ENCODE results near the gene TRAF3IP3. TPM values are rescaled to one million over a fixed set of nuclear protein-coding genes. Genes with fewer than 3 reads are reported as not detected.
A peak's percentile ranks its signal among the peaks of the same experiment; 100 is the strongest.

The TRAF3IP3 gene
- total RNA-seq, 4 donors from 2014 or later: 0.77 to 5.7 (median 3.5) TPM

- no peak for ATAC-seq
- Histone ChIP-seq H3K9me3 (no peaks in the 10 kb centered on the region), H3K27ac (no peak overlapping the region), H3K27me3 (no peaks in the 10 kb centered on the region), H3K4me1 (peaks cover 4 to 45% (median 16%) of the 10 kb centered on the region in 3 donors), H3K4me3 (no peak overlapping the region), H3K36me3 (no peaks in the 10 kb centered on the region)
- TF ChIP-seq POLR2AphosphoS5 (IDR thresholded peaks at IDR 0.05) (no peak), POLR2A (IDR thresholded peaks at IDR 0.05) (no peak), EP300 (IDR thresholded peaks at IDR 0.05) (no peak)
- TF ChIP-seq, protein P1, sequence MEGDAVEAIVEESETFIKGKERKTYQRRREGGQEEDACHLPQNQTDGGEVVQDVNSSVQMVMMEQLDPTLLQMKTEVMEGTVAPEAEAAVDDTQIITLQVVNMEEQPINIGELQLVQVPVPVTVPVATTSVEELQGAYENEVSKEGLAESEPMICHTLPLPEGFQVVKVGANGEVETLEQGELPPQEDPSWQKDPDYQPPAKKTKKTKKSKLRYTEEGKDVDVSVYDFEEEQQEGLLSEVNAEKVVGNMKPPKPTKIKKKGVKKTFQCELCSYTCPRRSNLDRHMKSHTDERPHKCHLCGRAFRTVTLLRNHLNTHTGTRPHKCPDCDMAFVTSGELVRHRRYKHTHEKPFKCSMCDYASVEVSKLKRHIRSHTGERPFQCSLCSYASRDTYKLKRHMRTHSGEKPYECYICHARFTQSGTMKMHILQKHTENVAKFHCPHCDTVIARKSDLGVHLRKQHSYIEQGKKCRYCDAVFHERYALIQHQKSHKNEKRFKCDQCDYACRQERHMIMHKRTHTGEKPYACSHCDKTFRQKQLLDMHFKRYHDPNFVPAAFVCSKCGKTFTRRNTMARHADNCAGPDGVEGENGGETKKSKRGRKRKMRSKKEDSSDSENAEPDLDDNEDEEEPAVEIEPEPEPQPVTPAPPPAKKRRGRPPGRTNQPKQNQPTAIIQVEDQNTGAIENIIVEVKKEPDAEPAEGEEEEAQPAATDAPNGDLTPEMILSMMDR (IDR thresholded peaks at IDR 0.05): no peak
Observed at GRCh38 chr1:209767096-209767495, 11.2 kb downstream of the TRAF3IP3 start.

DNA sequence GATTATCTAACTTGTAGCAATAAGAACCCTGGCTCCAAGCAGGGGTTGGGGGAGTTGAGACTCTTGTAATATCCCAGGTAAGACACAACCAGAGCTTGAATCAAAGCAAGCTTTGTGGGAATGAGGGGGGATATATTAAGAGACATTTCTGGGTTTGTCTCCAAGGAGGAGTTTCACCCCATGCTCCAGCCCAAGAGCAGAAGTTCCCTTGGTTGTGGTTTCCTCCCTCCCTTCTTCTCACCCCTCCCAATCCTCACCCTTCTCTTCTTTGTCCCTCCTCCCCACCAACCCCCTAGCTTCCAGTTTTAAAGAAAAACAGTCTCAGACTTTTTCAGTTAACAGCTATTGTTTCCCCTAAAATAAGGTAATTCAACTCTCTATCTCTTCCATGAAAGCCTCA is 11.9 kb downstream of the TRAF3IP3 start:
- H3K4me1 ChIP-seq: peaks cover 4 to 51% (median 16%) of the 10 kb centered on the region in 3 donors
- H3K4me3 ChIP-seq: no peak overlapping the region
- H3K27ac ChIP-seq: no peak overlapping the region
- ATAC-seq: no peak
- no peaks in the 10 kb centered on the region for H3K36me3 ChIP-seq
- no peaks in the 10 kb centered on the region for H3K27me3 ChIP-seq
- TF ChIP-seq, protein P1 (IDR thresholded peaks at IDR 0.05): no peak
- TF ChIP-seq POLR2AphosphoS5 (IDR thresholded peaks at IDR 0.05): no peak
- no peak for TF ChIP-seq POLR2A (IDR thresholded peaks at IDR 0.05)
- TF ChIP-seq EP300 (IDR thresholded peaks at IDR 0.05): no peak
- no peaks in the 10 kb centered on the region for H3K9me3 ChIP-seq

DNA sequence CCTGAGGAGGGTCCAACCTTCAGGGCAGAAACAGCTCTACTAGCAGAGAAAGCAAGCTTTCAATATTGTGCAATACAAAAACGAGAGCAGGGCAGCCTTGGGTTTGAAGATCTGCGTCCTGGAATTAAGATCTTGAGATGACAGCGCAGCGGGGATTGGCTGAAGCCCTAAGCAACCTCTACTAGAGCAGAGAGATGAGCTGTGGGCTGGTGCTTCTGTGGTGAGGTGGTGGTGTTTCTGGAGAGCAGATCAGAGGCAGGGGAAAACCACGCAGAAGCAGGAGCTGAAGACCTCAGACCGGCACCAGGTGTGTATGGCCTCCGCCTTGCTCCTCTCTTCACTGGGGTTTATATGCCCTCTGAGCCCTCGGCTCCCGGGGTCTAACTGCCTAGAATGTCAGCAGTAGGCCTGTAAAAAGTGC is 12.5 kb downstream of the TRAF3IP3 start:
- Histone ChIP-seq H3K27ac (peak overlapping the region in 3 of 4 donors; percentile 75 to 80 (median 76)), H3K27me3 (no peaks in the 10 kb centered on the region), H3K4me3 (peak overlapping the region in 1 of 2 donors; percentile 27), H3K9me3 (no peaks in the 10 kb centered on the region), H3K4me1 (peaks cover 4 to 51% (median 16%) of the 10 kb centered on the region in 3 donors), H3K36me3 (no peaks in the 10 kb centered on the region)
- ATAC-seq: no peak
- 75 to 87% methylated on average over 3 to 7 of the region's 9 CpGs for WGBS, 2 donors (ENCODE audit: low coverage in 1 of 2)
- no peak for TF ChIP-seq POLR2A (IDR thresholded peaks at IDR 0.05)
- TF ChIP-seq EP300 (IDR thresholded peaks at IDR 0.05): no peak
- TF ChIP-seq, protein P1 (IDR thresholded peaks at IDR 0.05): no peak
- no peak for TF ChIP-seq POLR2AphosphoS5 (IDR thresholded peaks at IDR 0.05)

- TF ChIP-seq, protein P1 (IDR thresholded peaks at IDR 0.05): no peak
- TF ChIP-seq POLR2A (IDR thresholded peaks at IDR 0.05): no peak
- TF ChIP-seq POLR2AphosphoS5 (IDR thresholded peaks at IDR 0.05): peak; percentile 84
- no peak for TF ChIP-seq EP300 (IDR thresholded peaks at IDR 0.05)
- WGBS, 2 donors (ENCODE audit: low coverage in 1 of 2): 3 to 14% methylated on average over 7 to 12 of the region's 13 CpGs
- no peaks in the 10 kb centered on the region for H3K36me3 ChIP-seq
- H3K27me3 ChIP-seq: no peaks in the 10 kb centered on the region
- H3K27ac ChIP-seq: peak overlapping the region; percentile 65 to 80 (median 76)
- peak overlapping the region; percentile 6 to 27 for H3K4me3 ChIP-seq
- ATAC-seq: peak; percentile 93
- no peaks in the 10 kb centered on the region for H3K9me3 ChIP-seq
- peaks cover 4 to 51% (median 16%) of the 10 kb centered on the region in 3 donors for H3K4me1 ChIP-seq
Observed at GRCh38 chr1:209769171-209769904, 13.5 kb downstream of the TRAF3IP3 start.

DNA sequence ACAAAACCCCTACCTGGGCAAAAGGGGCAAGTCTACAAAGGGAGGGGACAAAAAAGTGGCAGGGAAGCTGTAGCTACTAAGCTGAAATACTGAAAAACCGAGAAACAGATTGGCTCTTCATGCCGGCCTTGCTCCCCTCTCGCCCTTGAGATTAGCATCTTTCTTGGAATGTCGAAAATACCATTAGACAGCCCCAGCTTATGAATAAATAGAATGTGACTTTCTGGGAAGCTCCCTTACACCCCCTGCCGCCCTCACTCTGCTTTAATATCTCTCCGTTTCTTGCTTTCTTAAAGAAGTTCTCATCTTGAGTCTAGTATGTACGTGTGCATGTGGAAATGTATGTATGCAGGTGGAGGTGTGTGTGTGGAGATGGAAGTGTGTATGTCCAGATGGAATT is 14.1 kb downstream of the TRAF3IP3 start:
- WGBS, 2 donors (ENCODE audit: low coverage in 1 of 2): 58 to 72% methylated on average over 6 to 7 of the region's 7 CpGs
- Histone ChIP-seq H3K9me3 (no peaks in the 10 kb centered on the region), H3K4me1 (peaks cover 4 to 51% (median 16%) of the 10 kb centered on the region in 3 donors), H3K27me3 (no peaks in the 10 kb centered on the region), H3K27ac (peak overlapping the region; percentile 65 to 80 (median 76)), H3K4me3 (peak overlapping the region; percentile 6 to 27), H3K36me3 (no peaks in the 10 kb centered on the region)
- TF ChIP-seq, protein P1 (IDR thresholded peaks at IDR 0.05): no peak
- TF ChIP-seq EP300 (IDR thresholded peaks at IDR 0.05): no peak
- no peak for TF ChIP-seq POLR2A (IDR thresholded peaks at IDR 0.05)
- TF ChIP-seq POLR2AphosphoS5 (IDR thresholded peaks at IDR 0.05): no peak
- no peak for ATAC-seq
